Measurements from ENCODE around the gene ZDHHC14. TPM values are rescaled to one million over a fixed set of nuclear protein-coding genes. Genes with fewer than 3 reads are reported as not detected.

ZDHHC14 gene
- total RNA-seq, 2 donors from 2014 or later: 13.0 to 19.1 TPM

GRCh38 chr6:157535340-157536222, 154.6 kb downstream of the ZDHHC14 start:
- H3K36me3 ChIP-seq: no peaks in the 10 kb centered on the region
- H3K27ac ChIP-seq: no peak overlapping the region
- H3K4me3 ChIP-seq: no peak overlapping the region
- DNase-seq (ENCODE audit: low spot score): no peak
- peaks cover 0 to 21% of the 10 kb centered on the region in 2 donors for H3K4me1 ChIP-seq
- H3K27me3 ChIP-seq: no peaks in the 10 kb centered on the region
- no peak for TF ChIP-seq CTCF (IDR thresholded peaks at IDR 0.05)
- no peaks in the 10 kb centered on the region for H3K9me3 ChIP-seq

- Histone ChIP-seq H3K27ac (no peak overlapping the region), H3K36me3 (no peaks in the 10 kb centered on the region), H3K4me3 (no peak overlapping the region), H3K4me1 (peaks cover 0 to 25% of the 10 kb centered on the region in 2 donors), H3K27me3 (no peaks in the 10 kb centered on the region), H3K9me3 (no peaks in the 10 kb centered on the region)
- TF ChIP-seq CTCF (IDR thresholded peaks at IDR 0.05): no peak
- no peak for DNase-seq (ENCODE audit: low spot score)
These were observed 155.2 kb downstream of the ZDHHC14 start for GRCh38 chr6:157536223-157536545.

- no peak overlapping the region for H3K27ac ChIP-seq
- no peak overlapping the region for H3K4me3 ChIP-seq
- no peak for TF ChIP-seq CTCF (IDR thresholded peaks at IDR 0.05)
- H3K36me3 ChIP-seq: no peaks in the 10 kb centered on the region
- no peak for DNase-seq (ENCODE audit: low spot score)
- H3K27me3 ChIP-seq: no peaks in the 10 kb centered on the region
- H3K4me1 ChIP-seq: peaks cover 0 to 31% of the 10 kb centered on the region in 2 donors
- H3K9me3 ChIP-seq: no peaks in the 10 kb centered on the region
These were observed 156.6 kb downstream of the ZDHHC14 start for GRCh38 chr6:157537556-157537955.

GRCh38 chr6:157538168-157538567, 157.2 kb downstream of the ZDHHC14 start:
- no peaks in the 10 kb centered on the region for H3K36me3 ChIP-seq
- TF ChIP-seq CTCF (IDR thresholded peaks at IDR 0.05): no peak
- H3K4me1 ChIP-seq: peaks cover 0 to 31% of the 10 kb centered on the region in 2 donors
- H3K27ac ChIP-seq: no peak overlapping the region
- no peak overlapping the region for H3K4me3 ChIP-seq
- no peak for DNase-seq (ENCODE audit: low spot score)
- H3K9me3 ChIP-seq: no peaks in the 10 kb centered on the region
- H3K27me3 ChIP-seq: no peaks in the 10 kb centered on the region

GRCh38 chr6:157538698-157539097, 157.7 kb downstream of the ZDHHC14 start:
- no peak overlapping the region for H3K4me3 ChIP-seq
- H3K27ac ChIP-seq: no peak overlapping the region
- no peaks in the 10 kb centered on the region for H3K27me3 ChIP-seq
- H3K4me1 ChIP-seq: peaks cover 0 to 31% of the 10 kb centered on the region in 2 donors
- no peaks in the 10 kb centered on the region for H3K9me3 ChIP-seq
- no peaks in the 10 kb centered on the region for H3K36me3 ChIP-seq
- DNase-seq (ENCODE audit: low spot score): no peak
- no peak for TF ChIP-seq CTCF (IDR thresholded peaks at IDR 0.05)
